ENCODE measurements around the gene SLC38A10. TPM values are rescaled to one million over a fixed set of nuclear protein-coding genes. Genes with fewer than 3 reads are reported as not detected.

The SLC38A10 gene
- total RNA-seq, 4 donors from 2014 or later = 126 to 206 (median 169) TPM

DNA sequence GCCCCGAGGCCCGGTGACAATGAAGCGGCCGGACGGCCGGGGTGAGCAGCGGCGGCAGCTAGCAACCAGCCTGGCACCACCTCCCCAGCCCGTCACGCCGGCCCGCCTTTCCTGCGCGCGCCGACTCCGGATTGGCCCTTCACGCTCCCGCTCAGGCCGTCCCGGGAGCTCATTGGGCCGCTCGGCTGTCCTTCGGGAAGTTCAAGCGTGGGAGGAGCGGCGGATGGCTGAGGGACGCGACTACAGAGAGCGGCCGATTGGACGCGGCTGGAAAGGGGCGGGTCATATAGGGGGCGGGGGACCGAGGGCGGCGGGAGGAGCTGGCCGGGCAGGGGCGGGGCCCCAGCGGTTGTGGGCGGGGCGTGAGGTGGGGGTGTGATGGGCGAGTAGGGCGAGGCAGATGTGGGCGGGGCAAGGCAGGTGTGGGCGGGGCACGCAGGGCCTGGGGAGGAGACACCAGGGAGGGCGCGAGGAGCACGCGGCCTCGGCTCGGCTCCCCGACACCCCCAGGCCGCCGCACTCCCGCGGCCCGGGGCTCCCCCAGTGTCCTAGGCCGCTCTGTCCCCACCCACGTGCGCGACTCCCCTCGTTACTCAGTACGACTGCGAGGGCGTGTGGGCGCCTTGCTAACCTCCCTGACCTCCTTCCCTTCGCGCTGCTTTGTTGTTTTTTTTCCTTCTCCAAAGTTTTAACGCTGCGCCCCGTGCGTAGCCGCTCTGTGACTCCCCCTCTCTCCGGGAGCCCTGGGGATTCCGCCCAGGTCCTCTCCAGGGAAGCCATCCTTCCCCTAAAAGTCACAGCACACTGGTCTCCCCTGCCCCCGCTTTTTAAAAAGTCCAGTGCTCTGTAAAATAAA is 72.0 kb downstream of the SLC38A10 start, which contains the start of gene CEP131:
CEP131 (minus strand) TSS at position 60 of the 856 bp plus-strand sequence. CDS start 2,909 bp downstream, outside the sequence.
- Histone ChIP-seq H3K27me3 (no peaks in the 10 kb centered on the region), H3K27ac (peak within 1 kb of the TSS; percentile 3 to 78 (median 45)), H3K4me3 (peak within 1 kb of the TSS; percentile 70 to 83 (median 76)), H3K9me3 (no peaks in the 10 kb centered on the region), H3K36me3 (no peaks in the 10 kb centered on the region), H3K4me1 (peaks cover 0 to 19% (median 12%) of the 10 kb centered on the region in 4 donors)
- TF ChIP-seq, protein P1, sequence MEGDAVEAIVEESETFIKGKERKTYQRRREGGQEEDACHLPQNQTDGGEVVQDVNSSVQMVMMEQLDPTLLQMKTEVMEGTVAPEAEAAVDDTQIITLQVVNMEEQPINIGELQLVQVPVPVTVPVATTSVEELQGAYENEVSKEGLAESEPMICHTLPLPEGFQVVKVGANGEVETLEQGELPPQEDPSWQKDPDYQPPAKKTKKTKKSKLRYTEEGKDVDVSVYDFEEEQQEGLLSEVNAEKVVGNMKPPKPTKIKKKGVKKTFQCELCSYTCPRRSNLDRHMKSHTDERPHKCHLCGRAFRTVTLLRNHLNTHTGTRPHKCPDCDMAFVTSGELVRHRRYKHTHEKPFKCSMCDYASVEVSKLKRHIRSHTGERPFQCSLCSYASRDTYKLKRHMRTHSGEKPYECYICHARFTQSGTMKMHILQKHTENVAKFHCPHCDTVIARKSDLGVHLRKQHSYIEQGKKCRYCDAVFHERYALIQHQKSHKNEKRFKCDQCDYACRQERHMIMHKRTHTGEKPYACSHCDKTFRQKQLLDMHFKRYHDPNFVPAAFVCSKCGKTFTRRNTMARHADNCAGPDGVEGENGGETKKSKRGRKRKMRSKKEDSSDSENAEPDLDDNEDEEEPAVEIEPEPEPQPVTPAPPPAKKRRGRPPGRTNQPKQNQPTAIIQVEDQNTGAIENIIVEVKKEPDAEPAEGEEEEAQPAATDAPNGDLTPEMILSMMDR (IDR thresholded peaks at IDR 0.05) = no peak
- TF ChIP-seq POLR2A (IDR thresholded peaks at IDR 0.05) = no peak
- DNase-seq = peak; percentile 99 to 100 (median 99)

DNA sequence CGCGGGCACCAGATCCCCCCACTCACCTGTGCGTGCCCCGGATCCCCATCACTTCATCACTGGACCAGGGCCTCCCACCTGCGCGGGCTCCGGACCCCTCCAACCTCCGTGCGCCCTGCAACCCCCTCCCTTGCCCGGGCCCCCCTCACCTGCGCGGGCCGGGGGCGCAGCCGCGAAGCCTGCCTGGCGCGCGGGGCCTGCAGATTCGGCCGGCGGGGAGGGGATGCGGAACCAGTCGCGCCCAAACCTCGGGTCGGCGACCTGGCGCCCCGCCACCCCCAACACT is 72.5 kb downstream of the SLC38A10 start:
- H3K27ac ChIP-seq = peak overlapping the region in 2 of 4 donors; percentile 47 to 78

DNA sequence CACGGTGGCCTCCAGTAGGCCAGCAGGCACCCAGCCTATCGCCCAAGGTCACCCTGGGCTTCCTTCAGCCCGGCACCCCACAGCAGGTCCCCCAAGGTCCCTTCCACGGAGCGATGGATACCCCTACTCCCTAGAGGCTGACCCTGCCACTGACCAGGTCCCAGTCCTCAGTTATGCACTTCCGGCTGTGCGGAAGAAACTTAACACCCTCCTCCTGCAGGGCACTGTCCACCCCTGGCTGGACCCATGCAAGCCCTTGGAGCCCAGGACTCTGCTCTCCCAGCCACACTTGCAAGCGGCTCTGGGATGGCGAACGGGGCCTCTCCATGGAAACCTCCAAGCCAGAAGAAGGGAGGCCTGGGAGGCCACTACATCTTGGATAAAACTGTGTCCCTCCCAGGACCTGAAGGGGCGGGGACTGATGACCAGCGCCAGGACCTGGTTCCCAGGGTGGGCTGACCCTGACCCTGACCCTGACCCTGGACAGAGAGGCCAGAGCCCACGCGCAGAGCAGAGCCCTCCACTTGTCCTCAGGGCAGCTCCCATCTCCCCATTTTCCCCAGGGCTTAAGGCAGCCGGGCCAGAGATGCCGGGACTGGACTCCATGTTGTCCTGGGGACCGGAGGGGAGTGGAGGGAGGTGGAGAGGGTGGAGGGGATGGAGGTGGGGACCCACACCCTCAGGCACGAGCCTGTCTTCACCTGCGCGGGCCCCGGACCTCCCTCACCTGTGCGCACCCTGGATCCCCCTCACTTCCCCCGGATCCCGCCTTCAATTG is 73.1 kb downstream of the SLC38A10 start:
- Histone ChIP-seq H3K4me3 (peak overlapping the region; percentile 70 to 83 (median 76)), H3K27me3 (no peaks in the 10 kb centered on the region), H3K4me1 (peaks cover 0 to 19% (median 12%) of the 10 kb centered on the region in 4 donors), H3K27ac (peak overlapping the region in 2 of 4 donors; percentile 47 to 78), H3K9me3 (no peaks in the 10 kb centered on the region), H3K36me3 (no peaks in the 10 kb centered on the region)
- TF ChIP-seq, protein P1 (IDR thresholded peaks at IDR 0.05) = no peak
- TF ChIP-seq POLR2A (IDR thresholded peaks at IDR 0.05) = no peak
- DNase-seq = no peak

More for the DNA sequence above, 72.5 kb downstream of the SLC38A10 start:
- TF ChIP-seq, protein P1 (IDR thresholded peaks at IDR 0.05) = no peak
- no peak for TF ChIP-seq POLR2A (IDR thresholded peaks at IDR 0.05)
- Histone ChIP-seq H3K4me3 (peak overlapping the region; percentile 70 to 83 (median 76)), H3K36me3 (no peaks in the 10 kb centered on the region), H3K27me3 (no peaks in the 10 kb centered on the region), H3K9me3 (no peaks in the 10 kb centered on the region), H3K4me1 (peaks cover 0 to 19% (median 12%) of the 10 kb centered on the region in 4 donors)
- no peak for DNase-seq

DNA sequence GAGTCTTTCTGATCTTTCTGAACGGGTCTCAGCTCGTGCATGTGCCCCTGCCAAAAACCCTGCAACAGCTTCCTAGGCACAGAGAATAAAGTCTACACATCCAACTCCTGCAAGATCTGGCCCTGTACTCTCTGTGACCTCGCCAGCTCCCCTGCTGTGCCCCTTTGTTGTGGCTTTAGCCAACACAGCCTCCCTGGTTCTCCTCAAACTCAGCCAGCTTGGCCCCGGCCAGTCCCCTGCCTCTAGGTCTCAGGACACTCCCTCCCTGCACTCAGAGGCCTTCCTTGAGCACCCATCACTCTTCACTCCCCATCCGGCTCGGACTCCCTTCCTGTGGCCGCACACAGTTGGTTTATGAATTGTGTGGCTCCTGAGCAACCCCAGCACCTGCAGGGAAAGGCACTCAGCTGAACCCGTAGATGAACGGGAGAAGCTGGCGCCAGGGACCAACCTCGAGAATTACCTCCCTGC is 73.7 kb downstream of the SLC38A10 start:
- DNase-seq = no peak
- Histone ChIP-seq H3K4me1 (peaks cover 0 to 19% (median 12%) of the 10 kb centered on the region in 4 donors), H3K27me3 (no peaks in the 10 kb centered on the region), H3K9me3 (no peaks in the 10 kb centered on the region), H3K4me3 (no peak overlapping the region), H3K36me3 (no peaks in the 10 kb centered on the region), H3K27ac (no peak overlapping the region)
- TF ChIP-seq POLR2A (IDR thresholded peaks at IDR 0.05) = no peak
- TF ChIP-seq, protein P1 (IDR thresholded peaks at IDR 0.05) = no peak

DNA sequence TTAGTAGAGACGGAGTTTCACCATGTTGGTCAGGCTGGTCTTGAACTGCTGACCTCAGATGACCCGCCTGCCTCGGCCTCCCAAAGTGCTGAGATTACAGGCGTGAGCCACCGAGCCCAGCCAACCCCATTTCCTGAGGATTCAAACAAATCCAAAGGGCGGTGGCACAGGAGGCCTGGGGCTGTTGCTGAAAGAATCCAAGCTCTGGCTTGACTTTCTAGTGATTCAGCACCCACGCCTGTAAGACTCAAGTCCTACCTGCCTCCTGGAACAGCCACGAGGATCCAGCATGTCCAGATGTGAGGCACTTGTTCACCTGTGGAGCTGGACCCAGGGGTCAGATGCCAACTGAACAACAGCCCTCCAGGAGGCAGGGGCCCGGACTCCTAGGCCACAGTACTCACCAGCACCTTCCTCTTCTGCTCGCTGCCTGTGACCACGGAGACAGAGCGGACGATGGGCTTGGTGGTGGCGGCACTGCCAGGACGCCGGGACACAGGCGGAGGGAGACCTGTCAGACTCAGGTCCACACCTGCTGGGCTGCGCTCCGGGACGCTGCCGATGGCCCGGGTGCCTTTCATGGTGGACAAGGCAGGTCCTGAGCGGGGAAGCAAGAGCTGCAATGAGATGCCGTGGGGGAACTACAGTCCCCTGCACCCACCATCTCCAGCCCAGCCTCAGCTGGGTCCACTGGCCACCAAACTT is 75.5 kb downstream of the SLC38A10 start:
- peaks cover 0 to 19% (median 12%) of the 10 kb centered on the region in 4 donors for H3K4me1 ChIP-seq
- no peaks in the 10 kb centered on the region for H3K36me3 ChIP-seq
- H3K4me3 ChIP-seq = no peak overlapping the region
- H3K9me3 ChIP-seq = no peaks in the 10 kb centered on the region
- no peak overlapping the region for H3K27ac ChIP-seq
- TF ChIP-seq POLR2A (IDR thresholded peaks at IDR 0.05) = no peak
- TF ChIP-seq, protein P1 (IDR thresholded peaks at IDR 0.05) = no peak
- no peaks in the 10 kb centered on the region for H3K27me3 ChIP-seq
- no peak for DNase-seq
